ENCODE results near the gene CATSPERE.

CATSPERE gene, protein sequence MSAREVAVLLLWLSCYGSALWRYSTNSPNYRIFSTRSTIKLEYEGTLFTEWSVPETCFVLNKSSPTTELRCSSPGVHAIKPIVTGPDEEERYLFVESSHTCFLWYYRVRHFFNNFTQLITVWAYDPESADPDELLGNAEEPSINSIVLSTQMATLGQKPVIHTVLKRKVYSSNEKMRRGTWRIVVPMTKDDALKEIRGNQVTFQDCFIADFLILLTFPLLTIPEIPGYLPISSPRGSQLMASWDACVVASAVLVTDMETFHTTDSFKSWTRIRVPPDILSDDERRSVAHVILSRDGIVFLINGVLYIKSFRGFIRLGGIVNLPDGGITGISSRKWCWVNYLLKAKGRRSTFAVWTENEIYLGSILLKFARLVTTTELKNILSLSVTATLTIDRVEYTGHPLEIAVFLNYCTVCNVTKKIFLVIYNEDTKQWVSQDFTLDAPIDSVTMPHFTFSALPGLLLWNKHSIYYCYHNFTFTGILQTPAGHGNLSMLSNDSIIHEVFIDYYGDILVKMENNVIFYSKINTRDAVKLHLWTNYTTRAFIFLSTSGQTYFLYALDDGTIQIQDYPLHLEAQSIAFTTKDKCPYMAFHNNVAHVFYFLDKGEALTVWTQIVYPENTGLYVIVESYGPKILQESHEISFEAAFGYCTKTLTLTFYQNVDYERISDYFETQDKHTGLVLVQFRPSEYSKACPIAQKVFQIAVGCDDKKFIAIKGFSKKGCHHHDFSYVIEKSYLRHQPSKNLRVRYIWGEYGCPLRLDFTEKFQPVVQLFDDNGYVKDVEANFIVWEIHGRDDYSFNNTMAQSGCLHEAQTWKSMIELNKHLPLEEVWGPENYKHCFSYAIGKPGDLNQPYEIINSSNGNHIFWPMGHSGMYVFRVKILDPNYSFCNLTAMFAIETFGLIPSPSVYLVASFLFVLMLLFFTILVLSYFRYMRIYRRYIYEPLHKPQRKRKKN
- 0.07 to 3.4 (median 0.62) reads per million in 17 experiments for total RNA-seq

GRCh38 chr1:244461245-244462071 lies at the start of gene CATSPERE:
Gene CATSPERE, plus strand, starts transcription at chr1:244461273. Its CDS starts 157 bp downstream, at chr1:244461430.
- peak; percentile 90 to 97 (median 94) for DNase-seq

DNA sequence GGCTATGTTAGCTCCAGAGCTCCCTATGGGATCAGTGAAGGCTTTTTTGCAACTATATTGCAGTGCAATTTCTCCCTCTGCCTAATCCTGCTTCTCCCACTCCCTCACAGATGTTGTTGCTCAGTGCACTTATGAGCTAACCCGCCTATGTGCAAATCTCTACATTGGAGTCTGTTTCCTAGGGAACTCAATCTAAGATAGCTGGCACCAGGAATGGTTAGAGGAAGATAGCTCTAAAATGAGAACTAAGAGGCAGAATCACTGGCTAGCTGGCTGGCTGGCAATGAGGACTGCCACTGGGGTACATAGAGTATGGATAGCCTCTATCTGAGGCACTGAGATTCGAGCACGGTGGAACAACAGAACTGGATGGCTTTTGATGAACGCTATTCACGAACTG lies 48.9 kb upstream of the CATSPERE start:
- DNase-seq: no peak

GRCh38 chr1:244413736-244414135 lies 47.3 kb upstream of the CATSPERE start:
- DNase-seq: no peak

- DNase-seq: peak in 3 of 4 experiments; percentile 15 to 22 (median 17)
These were observed 46.5 kb upstream of the CATSPERE start for GRCh38 chr1:244414543-244414942.

GRCh38 chr1:244419024-244419423 lies 42.0 kb upstream of the CATSPERE start:
- DNase-seq: no peak

DNA sequence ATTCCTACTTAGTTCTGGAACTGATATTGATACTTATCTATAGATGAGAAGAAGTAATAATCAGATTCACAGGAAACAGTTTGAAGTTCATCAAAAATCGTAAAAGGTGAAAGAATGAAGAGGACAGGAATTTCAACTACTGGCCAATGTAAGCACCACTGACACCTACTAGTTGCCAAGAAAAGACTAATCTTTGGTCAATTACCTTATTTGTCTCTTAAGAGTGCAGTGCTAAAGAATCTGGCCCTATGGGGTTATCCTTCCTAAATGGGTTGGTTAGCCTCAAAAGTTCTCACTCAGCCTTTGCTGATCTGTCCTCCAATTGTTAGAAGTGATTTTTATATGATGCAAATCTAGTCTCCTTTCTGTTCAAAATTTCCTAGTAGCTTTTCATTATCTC lies 38.9 kb upstream of the CATSPERE start:
- no peak for DNase-seq

GRCh38 chr1:244424649-244425334 lies 36.3 kb upstream of the CATSPERE start:
- DNase-seq: peak in 1 of 4 experiments; percentile 2

GRCh38 chr1:244427647-244428046 lies 33.4 kb upstream of the CATSPERE start:
- DNase-seq: no peak

DNA sequence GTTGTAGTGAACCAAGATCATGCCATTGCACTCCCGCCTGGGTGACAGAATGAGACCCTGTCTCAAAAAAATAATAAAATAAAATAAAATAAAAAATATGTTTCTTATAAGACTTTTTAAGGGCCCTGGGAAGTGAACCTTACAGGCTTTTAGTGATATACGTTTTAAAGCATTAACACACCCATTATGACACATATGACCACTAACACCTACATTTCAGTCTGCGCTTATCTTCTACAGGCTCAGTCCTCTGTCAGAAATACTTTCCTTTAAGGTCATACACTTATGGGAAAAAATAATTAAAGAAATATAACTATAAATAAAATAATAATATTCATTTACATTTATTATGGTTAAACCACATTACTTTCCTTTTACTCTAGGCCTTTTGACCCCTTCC lies 31.3 kb upstream of the CATSPERE start:
- no peak for DNase-seq

GRCh38 chr1:244431166-244431565 lies 29.9 kb upstream of the CATSPERE start:
- DNase-seq: no peak

DNA sequence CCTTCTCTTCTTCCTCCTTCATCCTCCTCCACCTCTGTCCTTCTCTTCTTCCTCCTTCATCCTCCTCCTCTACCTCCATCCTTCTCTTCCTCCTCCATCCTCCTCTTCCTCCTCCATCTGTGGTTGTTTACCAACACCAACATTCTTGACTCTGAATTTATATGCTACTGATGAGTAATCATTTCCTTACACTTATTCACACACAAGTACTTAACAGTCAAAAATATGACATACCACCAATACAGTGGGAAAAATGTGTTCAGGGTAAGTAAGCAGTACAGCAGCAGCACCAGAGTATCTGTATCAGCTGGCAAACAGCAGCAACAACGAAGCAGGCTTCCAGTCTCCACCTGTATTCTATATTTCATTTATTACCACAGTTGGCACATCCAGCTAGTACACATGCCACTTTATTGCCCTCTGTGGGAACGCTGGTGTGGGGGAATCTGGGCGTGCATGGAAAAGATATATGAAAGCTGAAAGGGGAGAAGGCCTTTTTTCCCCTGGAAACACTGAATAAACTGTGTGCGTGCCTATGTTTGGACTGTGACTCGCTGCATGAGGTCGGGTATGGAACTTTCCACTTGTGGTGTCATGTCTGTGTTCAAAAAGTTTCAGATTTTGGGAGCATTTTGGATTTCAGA lies 25.4 kb upstream of the CATSPERE start:
- no peak for DNase-seq

- DNase-seq: no peak
These were observed 24.6 kb upstream of the CATSPERE start for GRCh38 chr1:244436336-244437085.

- no peak for DNase-seq
These were observed 24.0 kb upstream of the CATSPERE start for GRCh38 chr1:244437086-244437468.

DNA sequence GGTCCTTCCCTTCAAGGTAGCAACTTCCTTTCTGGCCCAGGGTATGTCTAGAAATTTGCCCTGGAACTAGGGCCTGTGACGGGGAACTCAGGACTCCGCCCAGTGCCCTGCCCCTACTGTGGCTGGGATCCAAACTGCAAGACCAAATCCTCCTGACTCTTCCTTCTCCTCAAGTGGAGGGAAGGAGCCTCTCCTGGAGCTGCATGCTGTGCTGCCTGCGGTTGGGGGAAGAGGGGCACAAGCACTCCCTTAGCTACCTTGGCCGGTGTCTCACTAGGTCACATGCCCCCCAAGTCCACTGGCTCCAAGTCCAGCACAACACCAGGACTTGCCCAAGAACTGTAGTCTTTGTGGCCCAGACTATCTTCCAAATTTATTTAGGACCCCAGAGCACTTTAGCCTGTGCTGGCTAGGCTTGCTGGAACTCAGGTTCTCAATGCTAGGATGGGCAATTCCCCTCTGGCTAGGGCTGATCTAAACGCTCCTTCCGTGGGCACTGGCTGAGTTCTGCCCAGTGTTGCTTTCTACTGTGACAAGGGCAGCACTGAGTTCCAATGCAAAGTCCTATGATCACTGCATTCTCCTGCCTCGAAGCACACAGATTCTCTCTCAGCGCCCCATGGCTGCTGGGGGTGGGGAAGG lies 21.6 kb upstream of the CATSPERE start:
- DNase-seq: peak in 3 of 4 experiments; percentile 22 to 36 (median 32)

- DNase-seq: no peak
These were observed 18.2 kb upstream of the CATSPERE start for GRCh38 chr1:244442850-244443249.

DNA sequence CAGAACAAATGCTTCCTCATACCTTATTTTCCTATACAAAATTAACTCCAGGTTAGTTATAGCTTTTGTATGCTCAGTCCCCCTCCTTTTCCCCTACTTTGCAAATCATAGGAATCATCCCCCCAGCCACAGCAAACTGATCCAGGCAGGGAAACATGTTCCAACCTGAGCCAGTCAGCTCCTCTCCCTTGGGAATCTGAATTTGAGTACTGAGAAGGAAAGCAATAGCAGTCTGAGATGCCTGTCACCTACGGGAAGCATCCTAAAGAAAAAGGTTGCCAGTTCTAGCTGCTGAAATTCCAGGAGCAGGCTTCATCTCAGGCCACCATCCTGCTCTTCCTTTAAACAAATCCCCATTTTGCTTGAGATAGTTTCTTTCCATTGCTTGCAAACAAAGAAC lies 16.2 kb upstream of the CATSPERE start:
- no peak for DNase-seq

DNA sequence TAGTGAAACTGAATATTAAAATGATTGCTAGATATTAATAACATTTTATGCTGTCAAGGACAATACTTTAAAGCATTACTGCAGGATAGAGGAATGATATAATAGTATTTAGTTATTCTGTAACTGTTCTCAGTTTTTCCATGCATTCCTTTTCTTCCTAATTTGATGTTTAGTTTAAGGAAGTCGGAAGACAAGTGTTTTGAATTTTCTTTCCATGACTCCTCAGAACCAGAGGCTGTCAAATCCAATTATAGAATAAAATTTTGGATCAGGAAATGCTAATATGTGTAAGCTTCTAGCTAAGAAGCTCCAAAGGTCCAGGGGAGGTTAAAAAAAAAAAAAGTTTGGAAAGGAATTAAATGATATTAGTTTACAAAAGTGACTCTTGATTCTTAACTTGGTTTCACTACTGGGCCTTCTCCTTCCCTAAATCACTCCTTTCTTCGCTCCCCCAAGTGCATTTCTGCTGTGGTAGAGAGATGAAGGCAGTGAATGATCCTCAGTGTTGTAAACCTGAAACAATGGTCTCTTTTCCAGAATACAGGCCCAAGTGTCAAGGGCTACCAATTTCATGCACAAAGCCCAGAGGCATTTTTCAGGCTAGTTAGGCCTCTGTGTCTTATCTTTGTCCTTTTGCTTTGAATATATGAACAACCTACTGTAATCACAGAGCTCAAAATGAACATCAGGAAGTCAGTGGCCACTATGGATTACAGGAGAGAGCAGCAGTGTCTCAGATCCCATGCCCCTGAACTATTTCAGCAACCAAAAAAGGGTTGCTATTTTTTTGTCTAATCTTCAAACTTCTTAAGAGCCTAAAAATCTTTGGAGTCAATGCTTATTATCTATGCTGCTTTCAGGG lies 15.5 kb upstream of the CATSPERE start:
- no peak for DNase-seq

DNA sequence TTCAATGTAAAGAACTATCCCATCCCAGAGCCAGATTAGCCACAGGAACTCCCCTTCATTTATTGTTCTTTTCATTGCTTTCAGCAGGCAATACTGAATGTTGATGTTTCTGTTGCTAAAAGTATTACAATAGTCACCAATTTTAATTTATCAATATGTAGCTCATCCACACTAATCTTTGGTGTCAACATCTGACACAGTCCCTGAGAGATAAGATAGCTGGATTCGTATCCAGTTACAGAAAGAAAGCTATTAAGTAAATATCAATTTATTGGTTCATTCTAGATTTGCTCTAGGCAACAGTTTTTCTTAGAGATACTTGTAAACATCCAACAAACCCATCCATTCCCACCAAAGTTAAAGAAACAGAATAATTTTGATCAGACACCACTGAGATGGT lies 14.0 kb upstream of the CATSPERE start:
- no peak for DNase-seq

GRCh38 chr1:244447552-244447951 lies 13.5 kb upstream of the CATSPERE start:
- no peak for DNase-seq
